IMR-90 (cell line): ENCODE measurements around the gene TNFRSF18. TPM values are rescaled to one million over a fixed set of nuclear protein-coding genes. Genes with fewer than 3 reads are reported as not detected.

Experiments
- ATAC-seq: fragments of 200-7000 bp; cut with Tn5 transposase; 2 replicates; pipeline ENCODE4 v1.9.1; 2020; ENCODE audit warnings: low read depth, mild to moderate bottlenecking, moderate library complexity
- BruUV-seq: library from RNA; stranded (reverse); fragments of 400-500 nt; replicated peaks from 2 replicates; lab custom pipeline; 2021; lab: Mats Ljungman, UMichigan
- CTCF ChIA-PET: fragments of 300-600 bp; formaldehyde crosslinking; extraction: SDS; loops from one replicate; lab custom pipeline; 2021; ENCODE audit warnings: antibody characterized with exemption; lab: Yijun Ruan, JAX
- POLR2A ChIA-PET: fragments of 300-600 bp; sonication (Branson Sonifier 250); formaldehyde crosslinking; loops from one replicate; lab custom pipeline; 2022; ENCODE audit warnings: antibody characterized with exemption; ENCODE audit not compliant: unreplicated experiment; lab: Charles Lee
- DNase-seq: peaks from one replicate; pipeline ENCODE4 v3.0.0; 2013
- H2AFZ ChIP-seq: replicated peaks from 2 replicates; pipeline ENCODE3; 2013; ENCODE audit warnings: low read length, mild to moderate bottlenecking; ENCODE audit not compliant: poor library complexity
- H2AK5ac ChIP-seq: 2 replicates; pipeline ENCODE4 v1.6.1; 2013; ENCODE audit warnings: low read depth, low read length, inconsistent platforms
- H2AK9ac ChIP-seq: replicated peaks from 2 replicates; pipeline ENCODE3; 2013; ENCODE audit warnings: mild to moderate bottlenecking, low read depth, low read length, moderate library complexity; ENCODE audit not compliant: poor library complexity
- H2BK120ac ChIP-seq: 2 replicates; pipeline ENCODE4 v1.6.1; 2013; ENCODE audit warnings: low read depth, low read length, inconsistent platforms
- H2BK15ac ChIP-seq: 3 replicates; pipeline ENCODE4 v1.6.1; 2013; ENCODE audit warnings: low read depth, low read length, inconsistent platforms
- H2BK20ac ChIP-seq: 2 replicates; pipeline ENCODE4 v1.6.1; 2013; ENCODE audit warnings: low read depth, mild to moderate bottlenecking, inconsistent platforms, low read length, moderate library complexity
- H2BK5ac ChIP-seq: 2 replicates; pipeline ENCODE4 v1.6.1; 2013; ENCODE audit warnings: mild to moderate bottlenecking, low read depth, low read length, inconsistent platforms; ENCODE audit not compliant: poor library complexity, severe bottlenecking
- H3K14ac ChIP-seq: replicated peaks from 2 replicates; pipeline ENCODE4 v1.6.1; 2013; ENCODE audit warnings: low read depth, low read length, inconsistent platforms
- H3K18ac ChIP-seq: 2 replicates; pipeline ENCODE4 v1.6.1; 2013; ENCODE audit warnings: low read depth, low read length, control low read depth
- H3K23ac ChIP-seq: 2 replicates; pipeline ENCODE4 v1.6.1; 2013; ENCODE audit warnings: low read depth, low read length, inconsistent platforms
- H3K27ac ChIP-seq: 2 replicates; pipeline ENCODE4 v1.5.1; 2013; ENCODE audit warnings: mild to moderate bottlenecking, control low read depth, low read length; ENCODE audit not compliant: insufficient read depth
- H3K27me3 ChIP-seq: 2 replicates; pipeline ENCODE4 v1.6.1; 2013; ENCODE audit warnings: low read length; ENCODE audit not compliant: control insufficient read depth, insufficient read depth
- H3K36me3 ChIP-seq: 2 replicates; pipeline ENCODE4 v1.6.1; 2013; ENCODE audit warnings: low read length, mixed read lengths; ENCODE audit not compliant: control insufficient read depth, insufficient read depth
- H3K4ac ChIP-seq: 2 replicates; pipeline ENCODE4 v1.6.1; 2013; ENCODE audit warnings: low read depth, low read length, inconsistent platforms
- H3K4me1 ChIP-seq: 2 replicates; pipeline ENCODE4 v1.6.1; 2013; ENCODE audit warnings: low read length, mixed read lengths; ENCODE audit not compliant: control insufficient read depth, insufficient read depth
- H3K4me2 ChIP-seq: 2 replicates; pipeline ENCODE4 v1.6.1; 2013; ENCODE audit warnings: low read depth, mild to moderate bottlenecking, control low read depth, low read length, moderate library complexity
- H3K4me3 ChIP-seq: 2 replicates; pipeline ENCODE4 v1.5.1; 2013; ENCODE audit warnings: low read depth, mild to moderate bottlenecking, control low read depth, low read length, moderate library complexity; ENCODE audit not compliant: insufficient read depth
- H3K56ac ChIP-seq: 2 replicates; pipeline ENCODE4 v1.6.1; 2013; ENCODE audit warnings: low read length, inconsistent platforms; ENCODE audit not compliant: insufficient read depth; ENCODE audit errors: extremely low read depth
- H3K79me1 ChIP-seq, 2 experiments: 2 replicates each; pipeline ENCODE4 v1.6.1; 2013; ENCODE audit warnings: low read length in 2 of 2, inconsistent platforms in 1 of 2, low read depth in 1 of 2
- H3K9ac ChIP-seq: 2 replicates; pipeline ENCODE4 v1.6.1; 2013; ENCODE audit warnings: low read depth, low read length, control low read depth
- H3K9me1 ChIP-seq: 2 replicates; pipeline ENCODE4 v1.6.1; 2013; ENCODE audit warnings: low read length, inconsistent platforms; ENCODE audit not compliant: insufficient read depth
- H3K9me3 ChIP-seq: 2 replicates; pipeline ENCODE4 v1.6.1; 2013; ENCODE audit warnings: low read length; ENCODE audit not compliant: control insufficient read depth, insufficient read depth
- H4K20me1 ChIP-seq: 2 replicates; pipeline ENCODE4 v1.6.1; 2013; ENCODE audit warnings: low read length, inconsistent platforms; ENCODE audit not compliant: insufficient read depth
- H4K5ac ChIP-seq: 2 replicates; pipeline ENCODE4 v1.6.1; 2013; ENCODE audit warnings: mild to moderate bottlenecking, low read depth, low read length, control low read depth
- H4K8ac ChIP-seq, 2 experiments: 2 replicates each; pipeline ENCODE4 v1.6.1; 2013; ENCODE audit warnings: low read depth in 2 of 2, low read length in 2 of 2, control low read depth in 1 of 2, inconsistent platforms in 1 of 2
- H4K91ac ChIP-seq: 2 replicates; pipeline ENCODE4 v1.6.1; 2013; ENCODE audit warnings: low read depth, low read length, inconsistent platforms; ENCODE audit not compliant: insufficient read depth
- CEBPB ChIP-seq: IDR thresholded peaks from 2 replicates; pipeline ENCODE4 v1.6.1; 2012; ENCODE audit warnings: low read depth, low read length, improper control_type of control experiment
- CTCF ChIP-seq: conservative IDR thresholded peaks from 2 replicates; pipeline ENCODE4 v1.5.1; 2012; ENCODE audit warnings: mild to moderate bottlenecking, low read depth, low read length, improper control_type of control experiment
- MAZ ChIP-seq: IDR thresholded peaks from 2 replicates; pipeline ENCODE4 v1.6.1; 2012; ENCODE audit warnings: low read depth, mild to moderate bottlenecking, low read length, improper control_type of control experiment, moderate library complexity, borderline replicate concordance
- MXI1 ChIP-seq: IDR thresholded peaks from 2 replicates; pipeline ENCODE4 v1.6.1; 2012; ENCODE audit warnings: low read depth, mild to moderate bottlenecking, low read length, moderate library complexity, borderline replicate concordance
- POLR2A ChIP-seq: IDR thresholded peaks from 2 replicates; pipeline ENCODE4 v1.6.1; 2012; ENCODE audit warnings: mild to moderate bottlenecking, low read depth, low read length
- USF2 ChIP-seq: fragments of 150-350 bp; IDR thresholded peaks from 2 replicates; pipeline ENCODE4 v1.6.1; 2017; ENCODE audit warnings: mild to moderate bottlenecking, antibody characterized with exemption, low read length, low read depth
- WGBS, 2 experiments: methylation state at CpG; one replicate each; pipeline versions ENCODE4 v1.1.5 to v1.1.7; 2013; ENCODE audit warnings: missing lambda C conversion rate in 2 of 2; ENCODE audit not compliant: insufficient read length in 1 of 2; ENCODE audit errors: extremely low coverage in 2 of 2; 5-methylcytosine and 5-hydroxymethylcytosine counted together
- dilution Hi-C: fragments of 300-500 bp; cut with HindIII; formaldehyde crosslinking; loops from one replicate; pipeline ENCODE4 v1.14.3; 2018; ENCODE audit warnings: low sequenced_read_pairs; ENCODE audit not compliant: unreplicated experiment
- in situ Hi-C: fragments of 300-500 bp; cut with MboI; formaldehyde crosslinking; loops from 3 replicates; pipeline ENCODE4 v1.14.3; 2019; ENCODE audit warnings: low sequenced_read_pairs, inconsistent platforms, mixed read lengths
- intact Hi-C: fragments of 100-400 bp; cut with micrococcal nuclease; formaldehyde crosslinking; loops from 2 replicates; pipeline ENCODE4 v1.10.0; 2022
- polyA plus RNA-seq, 3 experiments: library from polyadenylated mRNA; depleted of rRNA; stranded (reverse); fragments of >200 nt; gene quantifications; 2 replicates each; pipeline ENCODE4 v1.2.3, GENCODE V29; 2012; ENCODE audit warnings: low replicate concordance in 1 of 3
- total RNA-seq: library from RNA; depleted of rRNA; stranded (reverse); fragments of >200 nt; gene quantifications from 2 replicates; pipeline ENCODE4 v1.2.3, GENCODE V29; 2012

Gene TNFRSF18
- total and polyA plus RNA-seq, 2 of the 4 experiments (the other 2 are of a cell fraction): 0.18 to 1.0 TPM

- Histone ChIP-seq H3K9me1 (no peaks in the 10 kb centered on the region), H3K4me3 (no peak overlapping the region), H2AFZ (no peak overlapping the region), H2AK9ac (no peak overlapping the region), H3K9ac (no peak overlapping the region), H3K4me1 (peaks cover 12% of the 10 kb centered on the region), H3K4ac (0 out of 2 replicates have a peak overlapping the region, but pooled peaks have one; percentile 16), H2BK120ac (no peak overlapping the region), H4K91ac (no peak overlapping the region), H2BK5ac (no peak overlapping the region), H3K14ac (no peak overlapping the region), H4K20me1 (no peaks in the 10 kb centered on the region; the same call in 1 of the 2 replicates), H2AK5ac (peak overlapping the region; percentile 39; the same call in 1 of the 2 replicates), H3K56ac (no peak overlapping the region), H3K4me2 (no peak overlapping the region), H3K18ac (no peak overlapping the region), H3K27me3 (no peaks in the 10 kb centered on the region; the same call in 1 of the 2 replicates), H2BK15ac (no peak overlapping the region), H3K27ac (no peak overlapping the region), H2BK20ac (no peak overlapping the region), H3K23ac (no peak overlapping the region), H4K5ac (no peak overlapping the region), H3K79me1 (no peaks in the 10 kb centered on the region), H3K9me3 (no peaks in the 10 kb centered on the region), H3K36me3 (no peaks in the 10 kb centered on the region), H4K8ac (no peak overlapping the region)
- ChIA-PET POLR2A (no interaction called here), CTCF (no interaction called here)
- dilution Hi-C loops: no loop called here
- in situ Hi-C loops: no loop called here
- DNase-seq (no peak), ATAC-seq (no peak)
- 60% methylated on average over 2 of the region's 11 CpGs; no CpG with 5 or more reads in 1 of the 2 experiments for WGBS, 2 experiments
- intact Hi-C loops: no loop called here
- TF ChIP-seq MAZ (no peak), POLR2A (no peak), USF2 (no peak), MXI1 (no peak), CEBPB (no peak), CTCF (no peak)
- no TSS peak for BruUV-seq
Measured at GRCh38 chr1:1207571-1207892, 1.1 kb upstream of the TNFRSF18 start.
